Measurements from ENCODE around the gene PDXDC1. TPM values are rescaled to one million over a fixed set of nuclear protein-coding genes. Genes with fewer than 3 reads are reported as not detected.

The PDXDC1 gene
- total RNA-seq, 1 experiment from 2014 or later, result 94.3 TPM

DNA sequence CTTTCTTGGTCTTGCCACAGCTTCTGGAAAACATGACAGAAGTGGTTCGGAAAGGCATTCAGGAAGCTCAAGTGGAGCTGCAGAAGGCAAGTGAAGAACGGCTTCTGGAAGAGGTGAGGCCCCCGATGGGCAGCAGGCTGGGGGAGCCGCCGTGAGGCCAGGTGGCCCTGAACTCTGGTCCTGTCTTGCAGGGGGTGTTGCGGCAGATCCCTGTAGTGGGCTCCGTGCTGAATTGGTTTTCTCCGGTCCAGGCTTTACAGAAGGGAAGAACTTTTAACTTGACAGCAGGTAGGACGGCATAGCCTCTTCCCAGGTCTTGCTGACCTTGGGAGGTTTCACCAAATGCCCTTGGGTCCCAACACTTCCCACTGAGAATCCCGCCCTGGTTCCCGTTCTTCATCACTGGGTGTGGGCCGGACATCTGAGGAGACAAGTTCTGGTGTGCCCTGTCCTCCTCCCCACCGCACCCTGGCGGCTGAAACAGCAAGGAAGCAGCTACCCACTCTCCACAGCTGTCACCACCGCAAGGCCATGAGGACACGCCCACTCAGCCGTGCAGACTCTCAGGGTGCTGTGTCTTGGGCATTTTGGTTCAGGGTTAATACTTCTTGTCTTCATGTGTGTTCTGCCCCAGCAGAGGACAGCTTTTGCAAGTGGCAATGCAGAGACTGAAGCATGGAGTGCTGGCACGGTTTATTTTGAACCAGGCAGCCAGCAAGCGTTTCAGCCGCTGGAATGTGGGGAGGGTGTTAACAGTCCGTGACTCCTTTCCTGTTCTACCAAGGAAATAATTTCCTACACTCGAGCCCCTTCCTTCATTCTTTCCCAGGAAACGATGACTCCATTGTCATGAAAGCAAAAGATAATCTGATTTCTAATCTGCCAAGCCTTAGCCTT, 59.7 kb downstream of the PDXDC1 start:
- Histone ChIP-seq H4K20me1 (ENCODE audit: insufficient read depth) (no peaks in the 10 kb centered on the region), H3K79me2 (ENCODE audit: insufficient read depth, low read length) (no peaks in the 10 kb centered on the region), H3K9ac (ENCODE audit: low read length) (no peak overlapping the region), H3K9me2 (ENCODE audit: insufficient read depth) (no peaks in the 10 kb centered on the region), H3K4me1 (ENCODE audit: control insufficient read depth in 1 of 2, insufficient read depth in 2 of 2, low read length in 2 of 2) (no peaks in the 10 kb centered on the region), H3K9me3 (ENCODE audit: control insufficient read depth in 1 of 2, insufficient read depth in 1 of 2, low read depth in 1 of 2, low read length in 2 of 2) (no peaks in the 10 kb centered on the region), H2AFZ (ENCODE audit: low read depth, low read length, poor library complexity, severe bottlenecking) (no peak overlapping the region), H3K4me2 (ENCODE audit: low read length) (no peak overlapping the region), H3K27ac (ENCODE audit: low read depth, low read length) (no peak overlapping the region), H3K36me3 (ENCODE audit: control insufficient read depth in 1 of 2, insufficient read depth in 2 of 2, low read length in 2 of 2) (peaks cover 35 to 46% of the 10 kb centered on the region in 2 experiments; a peak in 3 of 4 replicates), H3K4me3 (replicated peaks in 1 of 2; ENCODE audit: low read depth in 1 of 2, low read length in 2 of 2) (no peak overlapping the region), H3K27me3 (ENCODE audit: insufficient read depth, low read length) (no peaks in the 10 kb centered on the region)
- no peak for ATAC-seq
- ChIA-PET CTCF (no interaction called here), POLR2A (no interaction called here), RAD21 (ENCODE audit: low non-redundant PET in 1 of 2, low total read pairs in 2 of 2, uncharacterized antibody in 2 of 2, unreplicated experiment in 2 of 2) (no interaction called here)
- TF ChIP-seq, protein P1, sequence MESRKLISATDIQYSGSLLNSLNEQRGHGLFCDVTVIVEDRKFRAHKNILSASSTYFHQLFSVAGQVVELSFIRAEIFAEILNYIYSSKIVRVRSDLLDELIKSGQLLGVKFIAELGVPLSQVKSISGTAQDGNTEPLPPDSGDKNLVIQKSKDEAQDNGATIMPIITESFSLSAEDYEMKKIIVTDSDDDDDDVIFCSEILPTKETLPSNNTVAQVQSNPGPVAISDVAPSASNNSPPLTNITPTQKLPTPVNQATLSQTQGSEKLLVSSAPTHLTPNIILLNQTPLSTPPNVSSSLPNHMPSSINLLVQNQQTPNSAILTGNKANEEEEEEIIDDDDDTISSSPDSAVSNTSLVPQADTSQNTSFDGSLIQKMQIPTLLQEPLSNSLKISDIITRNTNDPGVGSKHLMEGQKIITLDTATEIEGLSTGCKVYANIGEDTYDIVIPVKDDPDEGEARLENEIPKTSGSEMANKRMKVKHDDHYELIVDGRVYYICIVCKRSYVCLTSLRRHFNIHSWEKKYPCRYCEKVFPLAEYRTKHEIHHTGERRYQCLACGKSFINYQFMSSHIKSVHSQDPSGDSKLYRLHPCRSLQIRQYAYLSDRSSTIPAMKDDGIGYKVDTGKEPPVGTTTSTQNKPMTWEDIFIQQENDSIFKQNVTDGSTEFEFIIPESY (IDR thresholded peaks at IDR 0.05; ENCODE audit: extremely low read depth, insufficient replicate concordance, low read length), result no peak
- TF ChIP-seq SIN3A (IDR thresholded peaks at IDR 0.05; ENCODE audit: low read depth) (no peak), TCF7L2 (IDR thresholded peaks at IDR 0.05; ENCODE audit: borderline replicate concordance, extremely low read depth, insufficient read depth, insufficient read length) (no peak), CEBPB (IDR thresholded peaks at IDR 0.05; ENCODE audit: low read depth) (no peak), ZNF274 (IDR thresholded peaks at IDR 0.05; ENCODE audit: low read depth, low read length) (no peak)
- TF ChIP-seq, protein P2, sequence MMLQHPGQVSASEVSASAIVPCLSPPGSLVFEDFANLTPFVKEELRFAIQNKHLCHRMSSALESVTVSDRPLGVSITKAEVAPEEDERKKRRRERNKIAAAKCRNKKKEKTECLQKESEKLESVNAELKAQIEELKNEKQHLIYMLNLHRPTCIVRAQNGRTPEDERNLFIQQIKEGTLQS (IDR thresholded peaks at IDR 0.05), result no peak
- TF ChIP-seq, protein P3, sequence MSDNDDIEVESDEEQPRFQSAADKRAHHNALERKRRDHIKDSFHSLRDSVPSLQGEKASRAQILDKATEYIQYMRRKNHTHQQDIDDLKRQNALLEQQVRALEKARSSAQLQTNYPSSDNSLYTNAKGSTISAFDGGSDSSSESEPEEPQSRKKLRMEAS (IDR thresholded peaks at IDR 0.05), result no peak
- TF ChIP-seq, protein P4, sequence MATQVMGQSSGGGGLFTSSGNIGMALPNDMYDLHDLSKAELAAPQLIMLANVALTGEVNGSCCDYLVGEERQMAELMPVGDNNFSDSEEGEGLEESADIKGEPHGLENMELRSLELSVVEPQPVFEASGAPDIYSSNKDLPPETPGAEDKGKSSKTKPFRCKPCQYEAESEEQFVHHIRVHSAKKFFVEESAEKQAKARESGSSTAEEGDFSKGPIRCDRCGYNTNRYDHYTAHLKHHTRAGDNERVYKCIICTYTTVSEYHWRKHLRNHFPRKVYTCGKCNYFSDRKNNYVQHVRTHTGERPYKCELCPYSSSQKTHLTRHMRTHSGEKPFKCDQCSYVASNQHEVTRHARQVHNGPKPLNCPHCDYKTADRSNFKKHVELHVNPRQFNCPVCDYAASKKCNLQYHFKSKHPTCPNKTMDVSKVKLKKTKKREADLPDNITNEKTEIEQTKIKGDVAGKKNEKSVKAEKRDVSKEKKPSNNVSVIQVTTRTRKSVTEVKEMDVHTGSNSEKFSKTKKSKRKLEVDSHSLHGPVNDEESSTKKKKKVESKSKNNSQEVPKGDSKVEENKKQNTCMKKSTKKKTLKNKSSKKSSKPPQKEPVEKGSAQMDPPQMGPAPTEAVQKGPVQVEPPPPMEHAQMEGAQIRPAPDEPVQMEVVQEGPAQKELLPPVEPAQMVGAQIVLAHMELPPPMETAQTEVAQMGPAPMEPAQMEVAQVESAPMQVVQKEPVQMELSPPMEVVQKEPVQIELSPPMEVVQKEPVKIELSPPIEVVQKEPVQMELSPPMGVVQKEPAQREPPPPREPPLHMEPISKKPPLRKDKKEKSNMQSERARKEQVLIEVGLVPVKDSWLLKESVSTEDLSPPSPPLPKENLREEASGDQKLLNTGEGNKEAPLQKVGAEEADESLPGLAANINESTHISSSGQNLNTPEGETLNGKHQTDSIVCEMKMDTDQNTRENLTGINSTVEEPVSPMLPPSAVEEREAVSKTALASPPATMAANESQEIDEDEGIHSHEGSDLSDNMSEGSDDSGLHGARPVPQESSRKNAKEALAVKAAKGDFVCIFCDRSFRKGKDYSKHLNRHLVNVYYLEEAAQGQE (IDR thresholded peaks at IDR 0.05; ENCODE audit: low read depth), result no peak
- intact Hi-C loops (cut with micrococcal nuclease), result no loop called here
- DNase-seq (ENCODE audit: low read depth, low spot score), result no peak
- BruUV-seq (replicated peaks), result no TSS peak
